GM18499 (cell line): Measurements from ENCODE around the gene RGMA.
"Not testable (repeated sequence)": the region's sequence is repeated elsewhere in the genome, so short reads cannot be mapped to it uniquely, and the experiment has no call there.

Experiments
- ATAC-seq: cut with Tn5 transposase; IDR thresholded peaks from one replicate; pipeline ENCODE4 v1.9.1; 2021; ENCODE audit warnings: moderate number of reproducible peaks; ENCODE audit not compliant: insufficient read depth, unreplicated experiment

Gene RGMA

GRCh38 chr15:93051236-93052089 is 37.5 kb downstream of the RGMA start:
- no peak for ATAC-seq

GRCh38 chr15:93050648-93051047 is 38.4 kb downstream of the RGMA start:
- ATAC-seq: no peak

GRCh38 chr15:93049914-93050578 is 39.0 kb downstream of the RGMA start:
- no peak for ATAC-seq

DNA sequence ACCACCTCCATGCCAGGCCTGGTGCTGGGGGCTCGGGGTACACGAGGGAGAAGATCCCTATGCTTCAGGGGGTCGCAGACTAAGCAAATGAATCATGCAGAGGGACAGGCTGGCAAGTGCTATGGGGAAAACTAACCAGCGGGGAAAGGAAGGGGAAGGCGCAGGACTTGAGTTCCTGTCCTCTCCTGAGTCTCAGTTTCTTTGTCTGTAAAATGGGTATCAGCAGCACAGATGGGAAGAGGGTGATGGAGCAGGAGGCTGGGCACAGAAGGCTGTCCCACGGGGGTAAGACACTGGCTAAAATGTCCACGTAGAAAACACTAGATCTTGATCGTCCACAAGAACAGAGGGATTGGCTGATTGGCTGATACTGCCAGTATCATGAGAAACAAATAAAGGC is 39.8 kb downstream of the RGMA start:
- ATAC-seq: no peak

GRCh38 chr15:93048759-93049161 is 40.3 kb downstream of the RGMA start:
- no peak for ATAC-seq

GRCh38 chr15:93048426-93048721 is 40.6 kb downstream of the RGMA start:
- ATAC-seq: no peak

DNA sequence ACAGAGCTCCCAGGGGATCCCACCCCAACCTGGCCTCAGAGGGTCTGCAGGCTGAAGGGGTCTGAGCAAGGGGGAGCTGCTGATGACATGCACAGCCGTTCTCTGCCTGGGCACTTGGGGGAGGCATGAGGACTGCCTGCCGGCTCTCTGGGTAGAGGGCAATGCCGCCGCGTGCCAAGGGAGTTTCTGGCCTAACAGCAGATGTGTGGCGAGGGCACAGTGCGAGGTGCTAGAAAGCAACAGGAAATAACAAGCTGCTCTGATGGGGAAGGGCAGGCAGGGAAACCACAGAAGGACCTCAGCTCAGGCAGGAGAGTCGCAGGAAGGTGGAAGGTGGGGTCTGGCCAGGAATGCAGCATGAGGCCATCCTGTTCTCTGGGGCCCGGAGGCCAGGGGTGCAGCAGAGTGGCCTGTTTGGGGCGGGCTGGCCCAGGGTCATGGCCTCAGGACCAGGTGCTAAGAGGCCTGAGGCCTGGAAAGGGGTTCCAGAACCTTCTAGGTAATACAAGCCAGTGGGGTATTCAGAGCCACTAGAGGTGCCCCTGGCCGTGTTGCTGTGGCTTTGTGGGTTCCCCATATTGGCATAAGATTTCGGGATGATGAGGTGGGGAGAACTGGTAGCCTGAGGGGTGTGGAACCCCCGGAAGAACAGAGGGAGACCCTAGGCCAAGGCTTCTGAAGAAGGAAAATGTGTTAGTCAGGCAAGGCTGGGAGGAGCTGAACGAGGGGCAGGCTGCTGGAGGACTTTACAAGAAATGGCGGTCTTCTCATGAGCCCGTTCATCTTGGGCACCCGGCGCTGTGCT is 41.2 kb downstream of the RGMA start:
- no peak for ATAC-seq

DNA sequence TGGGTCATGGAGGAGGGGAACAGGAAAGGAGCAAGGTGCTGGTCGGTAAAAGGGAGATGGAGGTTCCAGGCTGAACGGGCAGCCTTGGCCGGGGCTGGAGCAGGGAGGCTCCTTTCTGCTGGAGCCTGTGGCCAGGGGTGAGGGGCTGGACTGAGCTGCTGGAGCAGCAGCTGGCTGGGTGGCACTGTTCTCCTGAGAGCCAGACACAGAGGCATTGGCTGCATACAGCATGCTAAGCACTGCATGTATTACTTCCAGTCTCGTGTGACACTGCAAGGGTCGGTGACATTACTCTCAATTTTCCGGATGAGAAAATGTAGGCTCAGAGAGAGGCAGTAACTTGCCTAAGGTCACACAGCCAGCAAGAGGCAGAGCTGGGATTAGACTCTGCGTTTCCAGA is 42.3 kb downstream of the RGMA start:
- ATAC-seq: no peak

DNA sequence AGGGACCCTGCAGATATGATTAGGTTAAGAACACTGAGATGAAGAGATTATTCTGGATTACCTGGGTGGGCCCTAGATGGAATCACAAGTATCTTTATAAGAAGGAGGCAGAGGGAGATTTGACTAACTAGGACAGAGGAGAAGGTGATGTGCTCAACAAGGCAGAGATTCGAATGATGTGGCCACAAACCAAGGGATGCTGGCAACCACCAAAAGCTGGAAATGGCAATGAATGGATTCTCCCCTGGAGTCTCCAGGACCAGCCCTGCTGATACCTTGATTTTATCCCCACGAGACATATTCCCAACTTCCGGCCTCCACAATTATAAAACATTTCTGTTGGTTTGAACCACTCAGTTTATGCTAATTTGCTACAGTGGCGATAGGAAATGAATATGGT is 42.9 kb downstream of the RGMA start:
- no peak for ATAC-seq

- ATAC-seq: no peak
Measured at GRCh38 chr15:93045191-93045785, 43.7 kb downstream of the RGMA start.

DNA sequence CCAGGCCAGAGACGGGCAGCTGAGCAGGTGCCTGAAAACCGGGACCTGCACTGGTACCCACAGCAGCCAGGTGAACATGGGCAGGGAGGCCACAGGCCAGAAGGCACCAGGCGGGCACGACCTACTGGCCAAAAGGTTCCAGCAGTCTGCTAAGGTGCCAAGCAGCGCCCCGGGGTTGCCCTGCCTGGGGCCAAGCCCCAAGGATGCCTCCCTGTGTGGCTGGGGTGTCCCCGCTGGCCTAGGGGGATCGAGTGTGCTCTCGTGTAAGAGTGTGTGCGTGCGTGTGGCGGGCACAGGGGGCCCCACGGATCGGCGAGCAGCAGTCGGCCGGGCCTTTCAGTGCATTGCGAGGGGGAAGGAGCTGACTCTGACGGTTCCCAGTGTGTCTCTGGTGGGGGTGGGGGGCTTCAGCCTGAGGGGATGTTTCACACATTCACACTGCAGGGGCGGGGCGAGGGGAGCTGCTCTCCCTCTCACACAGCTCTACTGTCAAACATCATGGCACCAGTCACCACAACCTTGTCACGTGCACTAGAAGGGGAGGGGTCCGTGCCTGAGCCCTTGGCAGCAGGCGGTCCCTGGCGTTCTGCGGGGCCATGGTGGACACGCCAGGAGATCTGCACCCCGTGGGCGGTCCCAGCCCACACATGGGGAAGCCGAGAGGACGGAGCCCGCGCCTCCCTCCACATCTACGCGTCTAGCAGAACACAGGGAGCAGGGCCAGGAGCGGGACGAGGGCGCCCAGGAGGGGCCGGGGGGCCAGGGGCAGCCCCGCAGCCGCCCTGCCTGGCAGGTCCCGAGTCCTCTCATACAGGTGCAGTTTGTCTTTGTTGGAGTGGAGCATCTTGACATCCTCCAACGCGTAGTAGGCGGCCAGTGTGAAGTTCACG is 44.5 kb downstream of the RGMA start:
- ATAC-seq: no peak

DNA sequence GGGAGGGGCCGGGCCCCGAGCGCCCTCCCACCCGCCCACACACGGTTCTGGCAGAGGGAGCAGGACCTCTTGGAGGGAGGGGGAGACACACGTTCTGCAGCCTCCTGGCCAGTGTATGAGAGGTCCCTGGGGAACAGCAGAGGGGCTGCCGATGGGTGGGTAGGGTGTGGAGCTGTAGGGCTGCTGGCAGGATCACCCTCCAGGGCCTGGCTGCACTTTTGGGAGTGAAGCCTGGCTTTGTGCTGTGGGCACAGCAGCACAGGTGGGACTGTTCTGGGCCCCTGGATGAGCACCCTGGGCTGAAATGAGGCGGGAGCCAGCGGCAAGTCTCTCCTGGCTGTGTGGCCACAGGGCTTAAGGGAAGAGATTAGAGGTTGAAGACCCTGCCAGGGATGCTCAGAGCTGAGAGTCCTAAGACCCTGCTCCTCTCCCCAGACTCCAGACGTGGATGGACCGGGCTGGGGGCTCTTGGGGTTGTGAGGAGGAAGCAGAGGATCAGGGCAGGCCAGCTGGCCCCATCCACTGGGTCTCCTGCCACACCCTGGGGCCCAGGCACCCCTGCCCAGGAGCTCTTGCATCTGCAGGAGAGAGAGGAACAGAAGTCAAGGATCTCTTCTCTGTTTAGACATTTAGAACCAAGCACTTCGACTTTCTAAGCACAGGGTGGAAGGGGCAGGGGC is 45.2 kb downstream of the RGMA start:
- ATAC-seq: no peak

- ATAC-seq: no peak
Measured at GRCh38 chr15:93042691-93043378, 46.2 kb downstream of the RGMA start.

DNA sequence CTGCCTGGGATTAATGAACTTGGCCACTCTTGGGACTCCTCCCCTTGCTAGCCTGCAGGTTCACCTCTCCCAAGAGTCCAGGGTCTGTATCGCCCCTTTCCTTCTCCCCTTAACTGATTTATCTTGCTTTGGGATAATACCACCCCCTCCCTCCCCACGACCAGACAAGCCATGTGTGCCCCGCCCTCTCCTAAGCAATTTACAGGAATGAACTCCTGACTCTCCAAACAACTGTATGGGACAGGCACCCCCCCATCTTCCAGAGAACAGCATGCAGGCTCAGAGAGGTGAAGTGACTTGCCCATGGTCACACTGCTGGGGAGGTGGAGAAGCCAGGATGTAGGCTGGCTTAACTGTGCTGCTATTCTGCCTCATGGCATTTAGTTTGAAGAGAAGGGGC is 46.8 kb downstream of the RGMA start:
- no peak for ATAC-seq

DNA sequence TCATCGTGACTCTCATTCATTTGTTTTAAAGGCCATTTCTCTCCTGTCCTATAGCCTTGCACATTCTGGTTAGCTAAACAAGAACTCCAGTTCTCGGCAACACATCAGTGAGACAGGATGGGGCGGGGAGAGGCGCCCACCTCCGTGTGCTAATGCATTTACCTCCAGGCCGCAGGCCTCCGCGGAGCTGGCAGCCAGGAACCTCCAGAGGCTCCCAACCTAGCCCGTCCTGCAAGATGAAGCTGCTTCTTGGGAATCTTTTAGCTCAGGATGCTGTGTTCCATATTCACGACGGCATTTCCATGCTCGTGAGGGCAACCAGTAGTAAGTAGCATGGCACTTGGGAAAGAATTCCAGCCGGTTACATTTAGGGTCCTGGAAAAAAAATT is 47.9 kb downstream of the RGMA start:
- ATAC-seq: no peak

DNA sequence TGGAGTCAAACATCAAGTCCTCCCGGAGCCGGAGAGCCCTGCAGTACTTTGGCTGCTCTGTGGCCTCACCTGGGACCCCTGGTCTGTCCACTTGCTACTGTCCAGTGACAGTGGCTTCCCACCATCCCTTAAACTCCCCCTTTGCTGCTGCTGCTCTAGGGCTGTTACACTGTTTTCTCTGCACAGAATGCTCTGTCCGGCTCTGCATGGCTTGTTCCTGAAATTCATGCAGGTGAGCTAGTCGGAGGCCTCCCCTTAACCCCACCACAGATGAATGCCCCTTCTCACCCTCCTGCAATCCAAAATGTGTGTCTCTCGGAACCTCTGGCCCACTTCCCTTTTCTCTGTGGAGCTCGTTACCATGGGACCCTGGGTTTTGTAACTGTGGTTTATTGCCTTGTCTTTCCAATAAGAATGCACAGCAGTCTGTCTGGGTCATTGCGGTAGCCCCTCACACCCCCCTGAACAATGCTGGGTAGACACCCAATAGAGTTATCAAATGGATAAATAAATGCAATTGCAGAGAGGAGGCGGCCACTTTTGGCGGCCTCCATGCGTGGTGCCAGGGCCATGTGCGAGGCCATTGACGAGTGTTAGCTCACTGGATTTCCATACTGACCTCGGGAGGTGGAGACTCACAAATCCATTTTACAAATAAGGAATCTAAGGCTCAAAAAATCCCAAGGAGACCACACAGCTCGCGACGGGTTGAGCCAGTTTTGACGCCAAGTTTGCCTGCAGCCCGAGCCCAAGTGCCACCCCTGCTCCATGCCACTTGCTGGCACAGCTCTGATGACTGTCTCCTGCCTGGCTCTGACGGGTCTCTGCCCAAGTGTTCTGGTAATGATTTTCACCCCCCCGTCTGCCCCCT is 48.5 kb downstream of the RGMA start:
- ATAC-seq: no peak

- ATAC-seq: not testable (repeated sequence)
Measured at GRCh38 chr15:93039562-93040287, 49.3 kb downstream of the RGMA start.
